ENCODE results near the gene SCGB1D1.

The SCGB1D1 gene

GRCh38 chr11:62190011-62190410 is at the start of gene SCGB1D1:
Gene SCGB1D1 (plus strand): TSS chr11:62190216. CDS start chr11:62190285, 69 bp downstream.
- DNase-seq (ENCODE audit: low read depth): no peak
- H3K4me3 ChIP-seq (ENCODE audit: low read depth, low read length): no peak within 1 kb of the TSS

GRCh38 chr11:62140304-62141110 is 49.5 kb upstream of the SCGB1D1 start:
- H3K4me3 ChIP-seq (ENCODE audit: low read depth, low read length): no peak overlapping the region
- no peak for DNase-seq (ENCODE audit: low read depth)
- TF ChIP-seq CTCF (IDR thresholded peaks at IDR 0.05; ENCODE audit: insufficient read depth, low read depth, low read length, missing control alignments): no peak

More at GRCh38 chr11:62190011-62190410, at the start of gene SCGB1D1:
- TF ChIP-seq CTCF (IDR thresholded peaks at IDR 0.05; ENCODE audit: insufficient read depth, low read depth, low read length, missing control alignments): no peak

- TF ChIP-seq CTCF (IDR thresholded peaks at IDR 0.05; ENCODE audit: insufficient read depth, low read depth, low read length, missing control alignments): no peak
- H3K4me3 ChIP-seq (ENCODE audit: low read depth, low read length): no peak overlapping the region
- DNase-seq (ENCODE audit: low read depth): no peak
These were observed 48.6 kb upstream of the SCGB1D1 start for GRCh38 chr11:62141111-62142042.

- H3K4me3 ChIP-seq (ENCODE audit: low read depth, low read length): no peak overlapping the region
- TF ChIP-seq CTCF (IDR thresholded peaks at IDR 0.05; ENCODE audit: insufficient read depth, low read depth, low read length, missing control alignments): no peak
- DNase-seq (ENCODE audit: low read depth): no peak
These were observed 48.0 kb upstream of the SCGB1D1 start for GRCh38 chr11:62142043-62142375.

- no peak for TF ChIP-seq CTCF (IDR thresholded peaks at IDR 0.05; ENCODE audit: insufficient read depth, low read depth, low read length, missing control alignments)
- DNase-seq (ENCODE audit: low read depth): no peak
These were observed 47.1 kb upstream of the SCGB1D1 start for GRCh38 chr11:62142921-62143320.

GRCh38 chr11:62143727-62144126 is 46.3 kb upstream of the SCGB1D1 start:
- no peak for TF ChIP-seq CTCF (IDR thresholded peaks at IDR 0.05; ENCODE audit: insufficient read depth, low read depth, low read length, missing control alignments)

More at GRCh38 chr11:62142921-62143320, 47.1 kb upstream of the SCGB1D1 start:
- H3K4me3 ChIP-seq (ENCODE audit: low read depth, low read length): no peak overlapping the region

More at GRCh38 chr11:62143727-62144126, 46.3 kb upstream of the SCGB1D1 start:
- H3K4me3 ChIP-seq (ENCODE audit: low read depth, low read length): no peak overlapping the region
- no peak for DNase-seq (ENCODE audit: low read depth)
